ENCODE measurements around the gene GUCA1A.
"Not testable (repeated sequence)": the region's sequence is repeated elsewhere in the genome, so short reads cannot be mapped to it uniquely, and the experiment has no call there.

GUCA1A gene

DNA sequence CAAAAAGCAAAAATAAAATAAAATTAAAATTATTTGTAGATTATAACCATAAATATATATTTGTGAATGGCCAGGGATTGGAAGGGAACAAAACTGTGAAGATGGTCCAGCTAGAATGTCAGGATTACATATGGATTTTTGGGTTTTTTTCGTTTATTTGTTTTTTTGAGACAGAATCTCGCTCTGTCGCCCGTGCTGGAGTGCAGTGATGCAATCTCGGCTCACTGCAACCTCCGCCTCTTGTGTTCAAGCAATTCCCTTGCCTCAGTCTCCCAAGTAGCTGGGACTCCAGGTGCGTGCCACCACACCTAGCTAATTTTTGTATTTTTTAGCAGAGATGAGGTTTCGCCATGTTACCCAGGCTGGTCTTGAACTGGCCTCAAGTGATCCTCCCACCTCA lies 22.9 kb upstream of the GUCA1A start:
- no peaks in the 10 kb centered on the region for H4K20me1 ChIP-seq (ENCODE audit: insufficient read depth, low read length, poor library complexity, severe bottlenecking)
- no peak overlapping the region for H3K4me2 ChIP-seq (ENCODE audit: low read depth, low read length, poor library complexity, severe bottlenecking)
- no peaks in the 10 kb centered on the region for H3K9me2 ChIP-seq (replicated peaks; ENCODE audit: low read depth, low read length)
- no peak overlapping the region for H3K4me3 ChIP-seq (ENCODE audit: low read length, poor library complexity, severe bottlenecking)
- H3K9me3 ChIP-seq (ENCODE audit: insufficient read depth, low read depth, low read length): no peaks in the 10 kb centered on the region
- H3K9ac ChIP-seq (ENCODE audit: low read depth, low read length, poor library complexity, severe bottlenecking): no peak overlapping the region
- no peaks in the 10 kb centered on the region for H3K4me1 ChIP-seq (ENCODE audit: insufficient read depth, low read length, poor library complexity, severe bottlenecking)
- TF ChIP-seq, protein P1, sequence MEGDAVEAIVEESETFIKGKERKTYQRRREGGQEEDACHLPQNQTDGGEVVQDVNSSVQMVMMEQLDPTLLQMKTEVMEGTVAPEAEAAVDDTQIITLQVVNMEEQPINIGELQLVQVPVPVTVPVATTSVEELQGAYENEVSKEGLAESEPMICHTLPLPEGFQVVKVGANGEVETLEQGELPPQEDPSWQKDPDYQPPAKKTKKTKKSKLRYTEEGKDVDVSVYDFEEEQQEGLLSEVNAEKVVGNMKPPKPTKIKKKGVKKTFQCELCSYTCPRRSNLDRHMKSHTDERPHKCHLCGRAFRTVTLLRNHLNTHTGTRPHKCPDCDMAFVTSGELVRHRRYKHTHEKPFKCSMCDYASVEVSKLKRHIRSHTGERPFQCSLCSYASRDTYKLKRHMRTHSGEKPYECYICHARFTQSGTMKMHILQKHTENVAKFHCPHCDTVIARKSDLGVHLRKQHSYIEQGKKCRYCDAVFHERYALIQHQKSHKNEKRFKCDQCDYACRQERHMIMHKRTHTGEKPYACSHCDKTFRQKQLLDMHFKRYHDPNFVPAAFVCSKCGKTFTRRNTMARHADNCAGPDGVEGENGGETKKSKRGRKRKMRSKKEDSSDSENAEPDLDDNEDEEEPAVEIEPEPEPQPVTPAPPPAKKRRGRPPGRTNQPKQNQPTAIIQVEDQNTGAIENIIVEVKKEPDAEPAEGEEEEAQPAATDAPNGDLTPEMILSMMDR (conservative IDR thresholded peaks at IDR 0.05; ENCODE audit: low read length): no peak
- no peak for TF ChIP-seq EZH2phosphoT487 (IDR thresholded peaks at IDR 0.05; ENCODE audit: borderline replicate concordance)
- no peak overlapping the region for H2AFZ ChIP-seq (ENCODE audit: low read length)
- H3K79me2 ChIP-seq (ENCODE audit: insufficient read depth, low read length): no peaks in the 10 kb centered on the region
- H3F3A ChIP-seq (ENCODE audit: low read depth): no peaks in the 10 kb centered on the region
- no peaks in the 10 kb centered on the region for H3K27me3 ChIP-seq (ENCODE audit: insufficient read depth, low read length, poor library complexity, severe bottlenecking)
- no peaks in the 10 kb centered on the region for H3K36me3 ChIP-seq (ENCODE audit: insufficient read depth, low read length)

DNA sequence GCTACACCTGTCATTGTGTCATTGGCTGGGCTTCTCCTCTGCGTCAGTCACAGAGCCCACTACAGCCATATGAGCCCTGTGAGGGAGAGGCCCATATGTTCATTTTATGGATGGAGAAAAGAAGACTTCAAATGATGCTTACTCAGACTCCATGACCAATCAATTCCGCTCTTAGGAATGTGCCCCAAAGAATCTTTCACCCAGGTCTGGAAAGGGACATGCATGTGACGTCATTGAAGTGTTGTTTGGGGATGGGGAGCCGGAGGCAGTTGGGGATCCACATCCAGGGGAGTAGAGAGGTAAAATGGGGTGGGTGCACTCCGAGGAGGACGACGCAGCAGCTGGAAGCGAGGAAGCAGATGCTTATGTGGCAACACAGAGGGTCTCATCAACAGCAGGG lies 21.1 kb upstream of the GUCA1A start:
- Histone ChIP-seq H3K4me3 (ENCODE audit: low read length, poor library complexity, severe bottlenecking) (no peak overlapping the region), H3K9ac (ENCODE audit: low read depth, low read length, poor library complexity, severe bottlenecking) (no peak overlapping the region), H3K27me3 (ENCODE audit: insufficient read depth, low read length, poor library complexity, severe bottlenecking) (no peaks in the 10 kb centered on the region), H2AFZ (ENCODE audit: low read length) (no peak overlapping the region), H3K9me2 (replicated peaks; ENCODE audit: low read depth, low read length) (no peaks in the 10 kb centered on the region), H3K4me1 (ENCODE audit: insufficient read depth, low read length, poor library complexity, severe bottlenecking) (no peaks in the 10 kb centered on the region), H3K36me3 (ENCODE audit: insufficient read depth, low read length) (no peaks in the 10 kb centered on the region), H3K9me3 (ENCODE audit: insufficient read depth, low read depth, low read length) (no peaks in the 10 kb centered on the region), H3K4me2 (ENCODE audit: low read depth, low read length, poor library complexity, severe bottlenecking) (no peak overlapping the region), H4K20me1 (ENCODE audit: insufficient read depth, low read length, poor library complexity, severe bottlenecking) (no peaks in the 10 kb centered on the region), H3K79me2 (ENCODE audit: insufficient read depth, low read length) (no peaks in the 10 kb centered on the region), H3F3A (ENCODE audit: low read depth) (no peaks in the 10 kb centered on the region)
- no peak for TF ChIP-seq EZH2phosphoT487 (IDR thresholded peaks at IDR 0.05; ENCODE audit: borderline replicate concordance)
- TF ChIP-seq, protein P1 (conservative IDR thresholded peaks at IDR 0.05; ENCODE audit: low read length): no peak

DNA sequence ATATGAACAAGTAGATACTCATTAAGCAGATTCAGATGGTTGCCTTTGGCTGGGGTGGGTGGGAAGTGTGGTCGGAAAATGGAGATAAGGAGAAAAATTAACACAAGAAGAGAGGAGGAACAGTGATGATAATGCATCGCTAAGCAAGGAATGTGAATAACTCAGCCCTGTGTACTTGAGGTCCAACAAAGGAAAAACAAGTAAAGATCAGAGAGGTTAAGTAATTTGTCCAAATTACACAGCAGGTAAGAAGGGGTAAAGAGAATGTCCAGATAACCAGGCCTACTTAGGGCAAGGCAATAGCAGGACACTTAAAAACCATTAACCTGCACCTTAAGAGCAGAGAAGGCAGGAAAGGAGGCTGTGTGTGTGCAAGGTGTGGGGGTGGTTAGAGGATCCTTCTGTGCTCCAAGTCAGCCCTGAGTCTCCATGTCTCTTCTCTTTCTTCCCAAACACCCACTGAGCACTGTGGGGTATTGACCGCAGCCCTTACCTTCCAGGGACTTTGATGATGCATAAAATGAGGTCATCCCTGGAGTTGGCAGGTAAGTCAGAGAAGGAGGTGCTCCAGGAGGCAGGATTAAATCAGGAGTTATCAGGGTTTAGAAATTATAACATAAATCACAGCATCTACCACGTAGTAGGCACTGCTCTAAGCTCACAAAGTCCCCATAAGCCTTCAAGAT lies 20.5 kb upstream of the GUCA1A start:
- not testable (repeated sequence) for H3K9me2 ChIP-seq (replicated peaks; ENCODE audit: low read depth, low read length); H3K4me2 ChIP-seq (ENCODE audit: low read depth, low read length, poor library complexity, severe bottlenecking); H3K79me2 ChIP-seq (ENCODE audit: insufficient read depth, low read length); H3K4me1 ChIP-seq (ENCODE audit: insufficient read depth, low read length, poor library complexity, severe bottlenecking); H3K9me3 ChIP-seq (ENCODE audit: insufficient read depth, low read depth, low read length); H2AFZ ChIP-seq (ENCODE audit: low read length); H3K27me3 ChIP-seq (ENCODE audit: insufficient read depth, low read length, poor library complexity, severe bottlenecking); H3K4me3 ChIP-seq (ENCODE audit: low read length, poor library complexity, severe bottlenecking); H3K36me3 ChIP-seq (ENCODE audit: insufficient read depth, low read length); H3K9ac ChIP-seq (ENCODE audit: low read depth, low read length, poor library complexity, severe bottlenecking); H3F3A ChIP-seq (ENCODE audit: low read depth); H4K20me1 ChIP-seq (ENCODE audit: insufficient read depth, low read length, poor library complexity, severe bottlenecking)

DNA sequence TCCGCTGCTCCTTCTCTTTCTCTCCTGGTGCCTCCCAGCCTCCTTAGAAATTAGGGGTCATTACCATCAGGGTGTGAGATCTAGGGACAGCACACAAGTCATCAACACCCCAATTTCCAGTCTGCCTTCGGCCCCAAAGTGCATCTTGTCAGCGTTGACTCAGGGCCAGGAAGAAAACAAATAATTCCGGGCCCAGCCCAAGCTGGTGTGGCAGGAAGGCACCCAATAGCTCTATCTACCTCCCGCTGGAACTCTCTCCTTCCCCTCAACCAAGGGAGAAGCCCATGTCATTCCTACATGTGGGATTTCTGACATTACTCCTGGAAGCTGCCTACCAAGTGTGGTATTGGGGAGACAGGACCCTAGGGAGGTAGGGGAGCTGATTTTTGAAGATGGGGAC lies 19.2 kb upstream of the GUCA1A start:
- no peaks in the 10 kb centered on the region for H3K27me3 ChIP-seq (ENCODE audit: insufficient read depth, low read length, poor library complexity, severe bottlenecking)
- H3F3A ChIP-seq (ENCODE audit: low read depth): no peaks in the 10 kb centered on the region
- H3K36me3 ChIP-seq (ENCODE audit: insufficient read depth, low read length): no peaks in the 10 kb centered on the region
- no peak overlapping the region for H3K4me3 ChIP-seq (ENCODE audit: low read length, poor library complexity, severe bottlenecking)
- H3K9me3 ChIP-seq (ENCODE audit: insufficient read depth, low read depth, low read length): no peaks in the 10 kb centered on the region
- no peaks in the 10 kb centered on the region for H3K9me2 ChIP-seq (replicated peaks; ENCODE audit: low read depth, low read length)
- H4K20me1 ChIP-seq (ENCODE audit: insufficient read depth, low read length, poor library complexity, severe bottlenecking): no peaks in the 10 kb centered on the region
- H3K9ac ChIP-seq (ENCODE audit: low read depth, low read length, poor library complexity, severe bottlenecking): no peak overlapping the region
- no peaks in the 10 kb centered on the region for H3K79me2 ChIP-seq (ENCODE audit: insufficient read depth, low read length)
- no peak overlapping the region for H2AFZ ChIP-seq (ENCODE audit: low read length)
- H3K4me2 ChIP-seq (ENCODE audit: low read depth, low read length, poor library complexity, severe bottlenecking): no peak overlapping the region
- H3K4me1 ChIP-seq (ENCODE audit: insufficient read depth, low read length, poor library complexity, severe bottlenecking): no peaks in the 10 kb centered on the region
- TF ChIP-seq, protein P1 (conservative IDR thresholded peaks at IDR 0.05; ENCODE audit: low read length): no peak
- TF ChIP-seq EZH2phosphoT487 (IDR thresholded peaks at IDR 0.05; ENCODE audit: borderline replicate concordance): no peak
